HEK293 (cell line): ENCODE measurements around the gene SHC3.

Experiments used
- CTCF ChIA-PET: fragments of 350-600 bp; formaldehyde crosslinking; extraction: SDS; loops from one replicate; lab custom pipeline; 2021; ENCODE audit warnings: antibody characterized with exemption; lab: Yijun Ruan, JAX
- POLR2A ChIA-PET: fragments of 300-600 bp; formaldehyde crosslinking; extraction: SDS; loops from one replicate; lab custom pipeline; 2020; ENCODE audit warnings: antibody characterized with exemption, inconsistent platforms; lab: Yijun Ruan, JAX
- H3K27ac ChIP-seq: fragments of 200-500 bp; sonication (Bioruptor generic); 2 replicates; pipeline ENCODE4 v1.5.1; 2014; ENCODE audit warnings: low read depth, low read length, control low read depth, inconsistent platforms; ENCODE audit errors: extremely low read depth
- H3K36me3 ChIP-seq, 2 experiments: fragments of 200-500 bp in 1 of 2; sonication (Bioruptor generic) in 1 of 2; 1 replicate in 1 of 2; 2 replicates in 1 of 2; pipeline ENCODE4 v1.5.1; 2014 to 2017; ENCODE audit warnings: inconsistent platforms in 2 of 2, low read length in 2 of 2; ENCODE audit not compliant: control insufficient read depth in 2 of 2, insufficient read depth in 1 of 2
- H3K4me1 ChIP-seq: fragments of 200-500 bp; sonication (Bioruptor generic); 2 replicates; pipeline ENCODE4 v1.5.1; 2014; ENCODE audit warnings: mild to moderate bottlenecking, low read length, inconsistent platforms; ENCODE audit not compliant: control insufficient read depth, insufficient read depth
- H3K4me3 ChIP-seq: 2 replicates; pipeline ENCODE4 v1.5.1; 2011; ENCODE audit warnings: low read depth, mild to moderate bottlenecking, control low read depth, low read length, moderate library complexity
- H3K9me3 ChIP-seq: fragments of 200-500 bp; sonication (Bioruptor generic); 2 replicates; pipeline ENCODE4 v1.5.1; 2014; ENCODE audit warnings: low read depth, low read length, inconsistent platforms; ENCODE audit not compliant: control insufficient read depth, insufficient read depth
- GLI4 ChIP-seq: fragments of 450-650 bp; formaldehyde crosslinking; IDR thresholded peaks from 2 replicates; pipeline ENCODE4 v1.5.1; 2016; ENCODE audit warnings: missing biosample characterization, missing genetic modification characterization
- GLIS2 ChIP-seq: fragments of 450-650 bp; formaldehyde crosslinking; IDR thresholded peaks from 2 replicates; pipeline ENCODE4 v1.5.1; 2016; ENCODE audit warnings: missing biosample characterization, missing genetic modification characterization
- SETDB1 ChIP-seq: IDR thresholded peaks from one replicate; pipeline ENCODE4 v1.6.1; 2017; ENCODE audit warnings: mild to moderate bottlenecking, low read length, moderate library complexity, mixed read lengths; ENCODE audit not compliant: insufficient read length
- ZNF112 ChIP-seq: fragments of 450-650 bp; formaldehyde crosslinking; IDR thresholded peaks from 2 replicates; pipeline ENCODE4 v1.5.0; 2017; ENCODE audit warnings: missing biosample characterization, missing genetic modification characterization
- ZNF121 ChIP-seq: fragments of 450-650 bp; formaldehyde crosslinking; IDR thresholded peaks from 2 replicates; pipeline ENCODE4 v1.5.1; 2016; ENCODE audit warnings: missing biosample characterization, missing genetic modification characterization
- ZNF146 ChIP-seq: fragments of 450-650 bp; formaldehyde crosslinking; IDR thresholded peaks from 2 replicates; pipeline ENCODE4 v1.5.1; 2016; ENCODE audit warnings: missing biosample characterization, missing genetic modification characterization
- ZNF2 ChIP-seq: fragments of 450-650 bp; formaldehyde crosslinking; IDR thresholded peaks from 2 replicates; pipeline ENCODE4 v1.5.1; 2016; ENCODE audit warnings: missing biosample characterization, missing genetic modification characterization
- ZNF335 ChIP-seq: fragments of 450-650 bp; formaldehyde crosslinking; conservative IDR thresholded peaks from 2 replicates; pipeline ENCODE4 v1.5.1; 2016; ENCODE audit warnings: missing biosample characterization, missing genetic modification characterization
- ZNF510 ChIP-seq: fragments of 450-650 bp; formaldehyde crosslinking; IDR thresholded peaks from 2 replicates; pipeline ENCODE4 v1.5.1; 2018; ENCODE audit warnings: mild to moderate bottlenecking, missing genetic modification characterization, missing biosample characterization; ENCODE audit not compliant: insufficient replicate concordance
- ZNF555 ChIP-seq: fragments of 450-650 bp; formaldehyde crosslinking; conservative IDR thresholded peaks from 2 replicates; pipeline ENCODE4 v1.5.1; 2017; ENCODE audit warnings: missing biosample characterization, mild to moderate bottlenecking, missing genetic modification characterization, inconsistent platforms
- ZNF768 ChIP-seq: fragments of 450-650 bp; formaldehyde crosslinking; IDR thresholded peaks from 2 replicates; pipeline ENCODE4 v1.5.1; 2018; ENCODE audit warnings: missing biosample characterization, mild to moderate bottlenecking, missing genetic modification characterization
- TF ChIP-seq, protein P1 (sequence below): fragments of 450-650 bp; formaldehyde crosslinking; IDR thresholded peaks from 2 replicates; pipeline ENCODE4 v1.5.1; 2016; ENCODE audit warnings: missing biosample characterization, missing genetic modification characterization
- TF ChIP-seq, protein P2 (sequence below): fragments of 450-650 bp; formaldehyde crosslinking; IDR thresholded peaks from 2 replicates; pipeline ENCODE4 v1.5.1; 2016; ENCODE audit warnings: missing biosample characterization, missing genetic modification characterization
- TF ChIP-seq, protein P3 (sequence below): fragments of 450-650 bp; formaldehyde crosslinking; IDR thresholded peaks from 2 replicates; pipeline ENCODE4 v1.5.1; 2016; ENCODE audit warnings: missing biosample characterization, missing genetic modification characterization

The SHC3 gene

DNA sequence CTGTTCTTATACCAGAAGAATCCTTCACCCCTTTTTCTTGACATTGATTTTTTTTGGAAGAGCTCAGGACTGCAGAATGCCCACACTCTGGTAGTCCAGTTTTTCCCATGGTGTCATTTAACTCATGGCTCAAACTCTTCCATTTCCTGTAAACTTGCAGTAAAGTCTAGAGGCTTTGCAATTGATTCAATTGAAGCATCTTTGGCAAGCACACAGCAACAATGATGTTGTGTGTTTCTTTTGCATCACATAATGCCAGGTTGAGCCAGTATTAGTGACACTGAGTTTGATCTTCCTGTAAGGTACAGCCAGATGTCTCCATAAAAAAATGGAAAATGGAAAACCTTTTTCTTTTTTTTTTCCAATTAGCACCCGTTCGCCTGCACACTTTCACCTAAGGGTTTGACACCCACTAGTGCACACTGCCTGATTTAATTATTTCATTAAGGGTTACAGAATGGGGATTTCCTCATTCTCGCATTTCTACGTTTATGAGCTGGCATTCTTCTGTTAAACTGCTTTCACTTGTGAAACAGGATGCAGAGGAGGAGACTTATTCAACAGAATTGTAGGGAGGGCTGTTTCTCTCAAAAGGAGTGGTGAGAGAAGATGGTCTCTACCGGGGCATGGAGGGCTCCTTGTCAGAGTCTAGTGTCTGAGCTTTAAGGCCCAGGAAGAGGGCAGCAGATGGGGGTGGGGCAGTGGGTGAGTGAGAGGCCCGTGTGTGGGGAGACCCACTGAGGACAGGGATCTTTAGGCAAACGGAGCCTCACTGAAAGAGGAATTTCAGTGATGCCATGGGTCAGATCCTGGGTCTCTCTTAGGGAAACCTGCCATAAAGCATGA, 189.6 kb downstream of the SHC3 start (continued):
- TF ChIP-seq, protein P1, sequence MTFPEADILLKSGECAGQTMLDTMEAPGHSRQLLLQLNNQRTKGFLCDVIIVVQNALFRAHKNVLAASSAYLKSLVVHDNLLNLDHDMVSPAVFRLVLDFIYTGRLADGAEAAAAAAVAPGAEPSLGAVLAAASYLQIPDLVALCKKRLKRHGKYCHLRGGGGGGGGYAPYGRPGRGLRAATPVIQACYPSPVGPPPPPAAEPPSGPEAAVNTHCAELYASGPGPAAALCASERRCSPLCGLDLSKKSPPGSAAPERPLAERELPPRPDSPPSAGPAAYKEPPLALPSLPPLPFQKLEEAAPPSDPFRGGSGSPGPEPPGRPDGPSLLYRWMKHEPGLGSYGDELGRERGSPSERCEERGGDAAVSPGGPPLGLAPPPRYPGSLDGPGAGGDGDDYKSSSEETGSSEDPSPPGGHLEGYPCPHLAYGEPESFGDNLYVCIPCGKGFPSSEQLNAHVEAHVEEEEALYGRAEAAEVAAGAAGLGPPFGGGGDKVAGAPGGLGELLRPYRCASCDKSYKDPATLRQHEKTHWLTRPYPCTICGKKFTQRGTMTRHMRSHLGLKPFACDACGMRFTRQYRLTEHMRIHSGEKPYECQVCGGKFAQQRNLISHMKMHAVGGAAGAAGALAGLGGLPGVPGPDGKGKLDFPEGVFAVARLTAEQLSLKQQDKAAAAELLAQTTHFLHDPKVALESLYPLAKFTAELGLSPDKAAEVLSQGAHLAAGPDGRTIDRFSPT = no peak
- TF ChIP-seq ZNF335 (tag by site-specific recombination) (no peak), ZNF2 (tag by site-specific recombination) (no peak), ZNF555 (no peak), GLIS2 (tag by site-specific recombination) (no peak), GLI4 (tag by site-specific recombination) (no peak)
- TF ChIP-seq, protein P2, sequence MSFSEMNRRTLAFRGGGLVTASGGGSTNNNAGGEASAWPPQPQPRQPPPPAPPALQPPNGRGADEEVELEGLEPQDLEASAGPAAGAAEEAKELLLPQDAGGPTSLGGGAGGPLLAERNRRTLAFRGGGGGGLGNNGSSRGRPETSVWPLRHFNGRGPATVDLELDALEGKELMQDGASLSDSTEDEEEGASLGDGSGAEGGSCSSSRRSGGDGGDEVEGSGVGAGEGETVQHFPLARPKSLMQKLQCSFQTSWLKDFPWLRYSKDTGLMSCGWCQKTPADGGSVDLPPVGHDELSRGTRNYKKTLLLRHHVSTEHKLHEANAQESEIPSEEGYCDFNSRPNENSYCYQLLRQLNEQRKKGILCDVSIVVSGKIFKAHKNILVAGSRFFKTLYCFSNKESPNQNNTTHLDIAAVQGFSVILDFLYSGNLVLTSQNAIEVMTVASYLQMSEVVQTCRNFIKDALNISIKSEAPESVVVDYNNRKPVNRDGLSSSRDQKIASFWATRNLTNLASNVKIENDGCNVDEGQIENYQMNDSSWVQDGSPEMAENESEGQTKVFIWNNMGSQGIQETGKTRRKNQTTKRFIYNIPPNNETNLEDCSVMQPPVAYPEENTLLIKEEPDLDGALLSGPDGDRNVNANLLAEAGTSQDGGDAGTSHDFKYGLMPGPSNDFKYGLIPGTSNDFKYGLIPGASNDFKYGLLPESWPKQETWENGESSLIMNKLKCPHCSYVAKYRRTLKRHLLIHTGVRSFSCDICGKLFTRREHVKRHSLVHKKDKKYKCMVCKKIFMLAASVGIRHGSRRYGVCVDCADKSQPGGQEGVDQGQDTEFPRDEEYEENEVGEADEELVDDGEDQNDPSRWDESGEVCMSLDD (tag by site-specific recombination) = no peak
- TF ChIP-seq, protein P3, sequence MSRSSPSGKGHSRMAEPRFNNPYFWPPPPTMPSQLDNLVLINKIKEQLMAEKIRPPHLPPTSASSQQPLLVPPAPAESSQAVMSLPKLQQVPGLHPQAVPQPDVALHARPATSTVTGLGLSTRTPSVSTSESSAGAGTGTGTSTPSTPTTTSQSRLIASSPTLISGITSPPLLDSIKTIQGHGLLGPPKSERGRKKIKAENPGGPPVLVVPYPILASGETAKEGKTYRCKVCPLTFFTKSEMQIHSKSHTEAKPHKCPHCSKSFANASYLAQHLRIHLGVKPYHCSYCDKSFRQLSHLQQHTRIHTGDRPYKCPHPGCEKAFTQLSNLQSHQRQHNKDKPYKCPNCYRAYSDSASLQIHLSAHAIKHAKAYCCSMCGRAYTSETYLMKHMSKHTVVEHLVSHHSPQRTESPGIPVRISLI (tag by site-specific recombination) = no peak

DNA sequence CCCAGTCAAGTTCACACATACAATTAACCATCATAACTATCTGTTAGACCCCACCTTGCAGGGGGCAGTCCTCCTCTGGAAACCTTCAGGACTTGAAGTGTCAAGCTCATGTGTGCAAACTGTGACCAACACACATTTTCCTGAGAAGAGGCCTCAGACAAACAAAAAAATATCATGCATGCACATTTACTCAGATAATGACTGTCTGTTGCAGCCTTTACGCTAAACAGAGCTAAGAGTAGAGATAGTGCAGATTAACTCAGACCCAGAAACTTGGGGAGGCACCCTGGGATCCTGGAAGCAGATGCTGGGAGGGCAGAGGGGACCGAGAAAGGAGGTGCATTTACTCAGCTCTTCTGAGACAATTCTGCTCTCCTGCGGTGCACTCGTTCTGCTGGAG, 191.0 kb downstream of the SHC3 start:
- TF ChIP-seq ZNF768 (tag by site-specific recombination) (no peak), ZNF510 (tag by site-specific recombination) (no peak), ZNF112 (tag by site-specific recombination) (no peak), ZNF146 (tag by site-specific recombination) (no peak), ZNF121 (tag by site-specific recombination) (no peak), ZNF335 (tag by site-specific recombination) (no peak)
- Histone ChIP-seq H3K9me3 (no peaks in the 10 kb centered on the region), H3K27ac (no peak overlapping the region), H3K4me3 (no peak overlapping the region), H3K4me1 (peaks cover 5% of the 10 kb centered on the region; the same call in 1 of the 2 replicates), H3K36me3 (no peaks in the 10 kb centered on the region)
- POLR2A ChIA-PET = no interaction called here
- CTCF ChIA-PET = no interaction called here

DNA sequence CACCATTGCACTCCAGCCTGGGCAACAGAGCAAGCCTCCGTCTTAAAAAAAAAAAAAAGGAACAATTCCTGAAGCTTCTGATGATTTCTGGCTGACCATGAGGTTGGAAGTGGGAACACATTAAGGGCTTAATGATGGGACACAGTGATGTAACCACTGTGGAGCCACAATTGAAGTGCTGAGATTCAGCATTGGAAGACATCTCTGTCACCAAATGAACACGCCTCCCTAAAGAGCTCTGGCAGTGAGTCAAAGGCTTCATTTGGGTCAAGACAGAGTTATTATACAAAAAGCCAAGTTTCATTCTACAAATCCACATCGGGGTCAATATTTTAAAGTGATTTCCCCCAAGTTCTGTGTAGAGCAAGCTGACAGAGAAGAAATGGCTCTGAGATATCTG, 191.8 kb downstream of the SHC3 start:
- H3K27ac ChIP-seq = no peak overlapping the region
- no peak overlapping the region for H3K4me3 ChIP-seq
- no peaks in the 10 kb centered on the region for H3K36me3 ChIP-seq
- ChIA-PET POLR2A (no interaction called here), CTCF (interaction anchor here (0.6 kb wide), 1 partner anchor 82 kb away, joined by 3 read pairs; no protein-coding TSS in a partner anchor)
- H3K4me1 ChIP-seq = no peaks in the 10 kb centered on the region
- no peaks in the 10 kb centered on the region for H3K9me3 ChIP-seq
- no peak for TF ChIP-seq SETDB1
